Esophagus mucosa (tissue), 1 donor: ENCODE measurements around the gene GLMP. TPM values are rescaled to one million over a fixed set of nuclear protein-coding genes. Genes with fewer than 3 reads are reported as not detected.
"Not testable (repeated sequence)": the region's sequence is repeated elsewhere in the genome, so short reads cannot be mapped to it uniquely, and the experiment has no call there.

Source experiments
- ATAC-seq: fragments of 200-7000 bp; cut with Tn5 transposase; one replicate; pipeline ENCODE4 v1.9.1; 2020
- total RNA-seq: library from RNA; stranded (reverse); gene quantifications from one replicate; pipeline ENCODE4 v1.2.4, GENCODE V29; 2023
- donor health status: DM: yes; HTN: yes; CAD: no.

GLMP gene
- 22.5 TPM for total RNA-seq

DNA sequence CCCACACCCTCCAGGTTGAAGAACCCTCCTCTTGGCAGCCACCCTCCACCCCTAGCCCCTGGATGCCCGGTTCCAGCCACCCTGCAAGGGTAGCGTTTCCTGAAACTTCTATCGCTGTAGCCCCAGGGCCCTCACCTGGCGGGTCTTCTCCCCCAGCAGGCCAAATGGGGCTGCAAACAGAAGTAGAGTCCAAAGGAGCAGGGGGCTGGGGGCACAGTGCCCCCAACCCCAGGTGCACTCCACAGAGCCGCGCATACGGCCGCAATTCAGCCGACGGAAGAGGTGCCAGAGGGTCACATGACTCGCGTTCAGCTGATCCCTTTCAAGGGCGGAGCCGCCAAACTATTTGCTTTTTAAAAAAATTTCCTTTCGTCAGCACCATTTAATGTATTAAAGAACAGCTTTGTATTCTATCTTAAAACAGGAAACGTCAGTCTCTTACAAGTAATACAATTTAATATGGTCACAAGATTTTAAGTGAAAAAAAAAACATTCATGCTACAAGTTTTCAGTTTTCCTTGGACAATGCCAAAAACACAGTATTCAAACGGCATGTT lies at the start of gene GLMP:
Gene GLMP, minus strand, starts transcription at position 289 of the 557 bp plus-strand sequence. Its CDS starts 34 bp downstream, at position 255.
- peak; percentile 51 for ATAC-seq

DNA sequence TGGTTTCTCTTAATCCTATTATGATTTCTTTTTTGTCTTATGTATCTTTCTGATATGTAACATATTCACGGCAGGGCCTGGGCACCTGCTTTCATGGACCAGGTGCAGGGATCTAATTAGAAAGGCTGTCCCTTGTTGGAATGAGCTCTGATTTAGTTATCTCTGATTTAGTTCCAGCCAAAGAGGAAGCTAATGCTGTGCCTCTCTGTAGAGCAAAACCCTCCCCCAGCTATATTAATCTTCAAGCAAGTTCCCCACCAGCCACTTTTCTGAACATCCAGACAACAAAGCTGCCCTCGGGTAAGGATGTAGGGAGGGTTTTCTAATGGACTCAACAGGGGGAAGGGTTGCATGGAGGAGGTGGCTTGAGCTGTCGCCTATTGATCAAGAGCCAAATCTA lies 48.9 kb upstream of the GLMP start:
- ATAC-seq = no peak

DNA sequence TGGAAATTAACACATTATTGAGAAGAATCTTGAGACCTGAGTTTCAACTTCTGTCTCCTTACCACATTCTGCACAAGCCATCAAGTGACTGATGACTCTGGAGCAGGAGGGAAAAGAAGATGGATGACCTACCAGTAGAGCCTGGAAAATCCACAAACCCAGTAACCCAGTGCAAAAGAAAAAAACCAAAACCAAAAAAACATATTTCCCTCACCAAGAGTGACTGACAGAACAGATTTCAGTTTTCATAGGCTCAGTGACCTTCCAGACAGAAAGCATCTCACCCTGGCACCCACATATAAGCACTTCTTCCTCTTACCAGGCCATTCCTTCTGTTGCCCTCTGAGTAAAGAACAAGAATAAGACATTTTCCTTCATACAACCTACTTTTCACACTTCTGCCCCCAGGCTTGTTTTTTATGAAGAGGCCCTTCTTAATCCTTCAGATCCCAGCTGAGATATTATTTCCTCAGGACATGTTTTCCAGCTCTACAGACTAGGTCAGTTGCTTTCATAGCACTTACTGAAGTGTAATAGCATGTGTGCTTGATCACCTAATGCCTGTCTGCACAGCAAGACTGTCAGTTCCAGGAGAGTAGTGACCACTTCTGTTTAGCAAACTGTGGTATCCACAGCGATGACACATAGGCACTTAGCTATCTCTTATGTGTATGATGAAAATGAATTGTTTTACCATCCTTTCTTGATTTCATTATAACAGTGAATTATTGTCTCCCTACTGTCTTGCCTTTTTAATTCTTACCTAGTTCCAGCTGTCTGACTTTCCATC lies 46.9 kb upstream of the GLMP start:
- ATAC-seq = no peak

DNA sequence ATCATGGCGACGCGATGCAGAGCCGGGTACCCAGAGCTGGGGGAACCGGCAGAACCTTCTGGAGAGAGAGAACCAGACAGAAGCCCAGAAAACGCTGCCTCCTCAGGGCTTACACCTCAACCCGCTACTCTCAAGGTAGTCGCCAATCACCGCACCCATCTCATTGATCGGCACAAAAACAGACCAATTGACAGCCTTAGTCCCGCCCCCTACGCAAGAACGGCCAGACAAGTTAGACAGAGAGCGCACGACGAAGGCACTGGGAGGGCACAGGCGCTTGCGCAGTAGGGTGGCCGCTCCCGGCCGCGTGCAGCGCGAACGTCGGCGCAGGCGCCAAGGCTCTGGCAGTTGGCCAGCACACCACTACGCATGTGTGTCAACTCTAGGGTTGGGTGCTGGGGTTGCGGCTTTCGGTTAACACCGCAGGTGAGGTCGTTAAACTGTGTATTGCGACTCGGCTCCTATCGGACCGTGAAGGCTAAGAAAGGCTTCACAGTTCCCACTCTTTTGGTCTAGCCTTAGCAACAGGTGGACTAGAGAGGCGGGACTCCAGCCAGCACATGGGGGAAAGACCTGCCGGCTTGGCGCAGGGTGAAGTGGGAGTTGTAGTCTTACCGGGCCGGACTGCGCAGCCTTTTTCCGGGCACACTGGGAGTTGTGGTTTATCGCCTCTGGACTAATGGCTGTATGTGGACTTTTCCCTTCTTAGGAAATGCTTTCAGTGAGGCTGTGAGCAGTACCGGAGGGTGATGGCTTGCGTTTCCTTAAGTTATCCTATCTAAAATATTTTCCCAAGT lies 42.9 kb upstream of the GLMP start, which contains the start of the genes CCT3 and TSACC:
Gene CCT3, minus strand, starts transcription at position 113 of the 797 bp plus-strand sequence. Its CDS starts 108 bp downstream, at position 5.
Gene TSACC, plus strand, starts transcription at position 347 of the 797 bp plus-strand sequence. CDS start 1,232 bp downstream, outside the sequence.
- ATAC-seq = peak; percentile 98

DNA sequence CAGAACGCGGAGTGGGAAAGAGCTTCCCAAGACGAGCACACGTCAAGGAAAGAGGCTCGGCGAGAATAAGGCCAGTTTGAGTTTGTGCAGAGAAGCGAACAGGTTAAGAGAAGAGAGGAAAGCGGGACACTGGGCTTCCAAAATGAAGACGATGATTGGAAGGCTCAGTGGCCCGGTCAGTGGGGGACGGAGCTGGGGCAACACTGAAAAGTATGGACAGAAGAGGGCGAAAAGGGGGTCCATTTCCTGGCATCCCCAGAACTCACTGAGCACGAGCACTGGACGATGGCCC lies 42.4 kb upstream of the GLMP start:
- ATAC-seq = no peak

DNA sequence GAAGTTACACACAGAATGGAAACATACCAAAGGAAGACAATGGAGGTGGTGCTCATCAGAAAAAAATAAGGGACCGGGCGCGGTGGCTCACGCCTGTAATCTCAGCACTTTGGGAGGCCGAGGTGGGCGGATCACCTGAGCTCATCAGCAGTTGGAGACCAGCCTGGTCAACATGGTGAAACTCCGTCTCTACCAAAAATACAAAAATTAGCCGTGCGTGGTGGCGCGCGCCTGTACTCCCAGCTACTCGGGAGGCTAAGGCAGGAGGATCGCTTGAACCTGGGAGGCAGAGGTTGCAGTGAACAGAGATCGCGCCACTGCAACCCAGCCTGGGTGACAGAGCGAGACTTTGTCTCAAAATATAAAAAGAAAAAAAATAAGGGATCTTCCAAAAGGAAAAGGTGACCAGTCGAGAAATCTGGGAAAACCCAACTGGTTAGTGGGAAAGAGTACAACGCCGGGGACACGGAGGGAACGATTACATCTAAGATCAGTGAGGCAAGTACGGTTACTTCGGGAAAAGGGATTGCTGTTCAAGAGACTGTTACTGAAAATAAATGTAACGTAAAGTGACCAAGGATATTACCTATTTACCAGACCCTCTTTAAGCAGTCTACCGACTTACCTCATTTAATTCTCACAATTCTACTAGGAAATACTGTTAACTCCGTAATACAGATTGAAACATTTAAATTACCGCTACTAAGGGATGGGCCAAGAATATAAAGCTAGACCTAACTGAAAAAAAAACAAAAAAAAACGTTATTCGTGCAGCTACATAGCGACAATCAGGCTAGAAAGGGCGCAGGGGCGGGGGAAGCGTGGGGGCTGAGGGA lies 41.8 kb upstream of the GLMP start:
- no peak for ATAC-seq

DNA sequence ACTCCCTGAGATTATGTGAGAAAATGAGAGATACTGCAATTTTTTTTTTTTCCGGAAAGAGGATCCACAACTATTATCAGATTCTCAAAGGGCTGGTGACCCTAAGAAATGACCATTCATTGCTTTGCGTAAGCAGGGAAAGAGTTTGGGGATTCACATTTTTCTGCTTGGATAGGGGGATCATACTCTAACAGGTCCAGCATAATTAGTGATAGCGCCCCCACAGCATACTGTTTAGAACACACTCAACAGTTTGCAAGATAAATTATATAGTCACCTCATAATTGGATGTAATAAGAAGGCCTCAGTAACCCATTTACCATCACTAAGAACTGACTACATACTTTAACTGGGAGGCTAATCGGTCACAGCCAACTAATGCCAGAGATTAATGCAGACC lies 40.8 kb upstream of the GLMP start:
- no peak for ATAC-seq

GRCh38 chr1:156323179-156323578 lies 27.7 kb upstream of the GLMP start:
- not testable (repeated sequence) for ATAC-seq

DNA sequence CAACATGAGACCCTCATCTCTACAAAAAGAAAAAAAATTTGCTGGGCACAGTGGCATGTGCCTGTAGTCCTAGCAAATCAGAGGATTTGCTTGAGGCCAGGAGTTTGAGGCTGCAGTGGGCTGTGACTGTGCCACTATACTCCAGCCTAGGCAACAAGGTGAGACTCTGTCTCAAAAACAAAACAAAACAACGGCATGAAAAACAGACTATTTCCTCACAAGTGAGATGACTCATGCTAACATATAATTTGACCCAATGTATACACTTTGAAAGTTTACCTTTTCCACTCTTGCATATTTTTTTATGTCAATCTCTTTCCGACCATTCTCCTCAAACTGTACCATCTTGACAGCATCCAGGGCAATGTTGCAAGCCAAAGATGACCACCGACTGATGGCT lies 25.1 kb upstream of the GLMP start:
- ATAC-seq = no peak

DNA sequence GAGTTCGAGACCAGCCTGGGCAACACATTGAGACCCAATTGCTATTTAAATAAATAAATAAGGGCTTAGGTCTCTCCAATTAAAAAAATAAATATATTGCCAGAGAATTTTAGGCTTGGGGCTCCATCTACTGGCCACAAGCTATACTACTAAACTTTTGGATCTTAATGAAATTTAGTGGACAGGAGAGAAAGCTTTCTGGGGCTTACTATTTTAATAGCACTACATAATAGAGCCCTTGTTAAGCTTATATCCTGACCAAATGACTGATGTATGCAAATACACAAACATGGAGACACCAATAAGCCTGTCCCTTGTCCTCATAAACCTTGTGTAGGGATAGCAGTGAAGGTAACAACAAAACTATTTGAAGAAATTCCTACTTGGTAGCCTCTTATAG lies 24.2 kb upstream of the GLMP start:
- peak; percentile 29 for ATAC-seq

DNA sequence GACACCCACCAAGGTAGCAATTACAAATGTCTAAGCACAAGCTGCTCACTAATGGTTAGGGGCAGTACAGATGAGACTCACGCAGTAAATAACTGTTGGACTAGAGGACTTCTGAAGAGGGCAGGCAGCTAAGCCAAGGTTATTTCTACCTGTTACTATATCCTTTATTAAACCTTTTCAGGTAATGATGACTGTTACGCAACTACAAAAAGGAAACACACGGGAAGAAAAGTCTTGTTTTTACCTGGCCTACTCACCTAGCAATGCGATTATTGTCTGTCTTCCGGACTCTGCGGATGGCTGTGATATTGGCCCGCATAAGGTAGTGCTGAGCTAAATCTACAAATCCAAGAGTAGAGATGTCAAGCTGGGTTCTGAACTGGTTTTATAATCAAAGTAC lies 21.4 kb upstream of the GLMP start:
- ATAC-seq = no peak

- peak; percentile 42 for ATAC-seq
Observed at GRCh38 chr1:156310962-156311361, 15.5 kb upstream of the GLMP start.

GRCh38 chr1:156308078-156308477 lies 12.6 kb upstream of the GLMP start:
- peak; percentile 52 for ATAC-seq

- no peak for ATAC-seq
Observed at GRCh38 chr1:156305215-156305614, 9.7 kb upstream of the GLMP start.

DNA sequence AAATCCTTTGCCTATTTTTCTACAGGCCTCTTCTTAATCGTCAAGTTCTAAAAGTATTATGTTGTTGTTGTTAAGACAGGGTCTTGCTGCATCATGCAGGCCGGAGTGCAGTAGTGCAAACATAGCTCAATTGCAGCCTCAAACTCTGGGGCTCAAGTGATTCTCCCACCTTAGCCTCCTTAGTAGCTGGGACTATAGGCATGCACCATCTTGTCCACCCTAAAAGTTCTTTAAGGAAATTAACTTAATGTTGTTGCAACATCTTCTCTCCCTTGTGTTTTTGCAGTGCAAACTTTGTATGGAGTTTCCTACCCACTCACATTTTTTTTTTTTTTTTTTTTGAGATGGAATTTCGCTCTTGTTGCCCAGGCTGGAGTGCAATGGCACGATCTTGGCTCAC lies 7.8 kb upstream of the GLMP start:
- no peak for ATAC-seq

DNA sequence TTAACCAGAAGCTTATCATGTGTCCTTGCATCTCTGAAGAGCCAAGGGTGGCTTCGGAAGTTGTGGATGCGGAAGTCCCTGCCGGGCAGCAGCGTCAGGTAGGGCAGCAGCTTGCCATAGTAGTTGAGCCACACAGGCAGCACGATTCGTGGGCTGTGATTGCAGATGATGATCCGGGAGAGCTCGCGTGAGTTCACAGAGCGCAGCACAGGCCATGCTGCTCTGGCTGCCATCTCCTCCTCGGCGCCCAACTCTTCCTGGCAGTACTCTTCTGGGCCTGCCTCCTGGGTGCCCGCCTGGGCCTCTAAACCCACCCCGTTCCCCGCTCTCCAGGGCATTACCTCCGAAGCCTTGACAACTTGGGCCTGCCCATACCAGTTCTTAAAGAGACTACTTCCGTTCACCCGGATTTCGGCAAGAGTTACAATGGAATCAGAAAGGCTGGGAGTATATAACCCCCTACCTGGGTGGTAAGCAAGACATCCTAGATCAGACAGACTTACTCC lies 3.4 kb upstream of the GLMP start, which contains the start of gene VHLL:
Gene VHLL, minus strand, starts transcription at position 456 of the 506 bp plus-strand sequence. Its CDS starts 118 bp downstream, at position 338.
- ATAC-seq = no peak

DNA sequence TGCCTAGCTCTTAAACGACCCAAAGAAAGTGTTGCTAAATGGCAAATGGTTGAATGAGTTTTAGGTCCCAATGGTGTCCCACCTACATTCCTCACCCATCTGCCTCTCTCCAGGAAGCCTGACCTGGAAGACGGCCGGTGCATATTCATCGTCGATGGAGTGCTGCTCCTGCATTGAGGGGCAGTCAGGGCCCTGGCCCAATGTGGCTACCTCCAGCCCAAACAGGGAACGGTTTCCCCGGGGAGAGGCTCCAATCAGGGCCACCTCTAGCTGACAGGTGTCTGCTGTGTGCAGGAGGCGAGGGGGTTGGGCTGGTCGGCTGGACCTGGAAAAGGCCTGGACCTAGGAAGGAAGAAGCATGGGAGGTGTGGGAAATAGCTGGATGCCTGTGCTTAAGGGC lies 1.6 kb downstream of the GLMP start:
- no peak for ATAC-seq

- ATAC-seq = peak; percentile 3
Observed at GRCh38 chr1:156293098-156293434, 2.4 kb downstream of the GLMP start.

DNA sequence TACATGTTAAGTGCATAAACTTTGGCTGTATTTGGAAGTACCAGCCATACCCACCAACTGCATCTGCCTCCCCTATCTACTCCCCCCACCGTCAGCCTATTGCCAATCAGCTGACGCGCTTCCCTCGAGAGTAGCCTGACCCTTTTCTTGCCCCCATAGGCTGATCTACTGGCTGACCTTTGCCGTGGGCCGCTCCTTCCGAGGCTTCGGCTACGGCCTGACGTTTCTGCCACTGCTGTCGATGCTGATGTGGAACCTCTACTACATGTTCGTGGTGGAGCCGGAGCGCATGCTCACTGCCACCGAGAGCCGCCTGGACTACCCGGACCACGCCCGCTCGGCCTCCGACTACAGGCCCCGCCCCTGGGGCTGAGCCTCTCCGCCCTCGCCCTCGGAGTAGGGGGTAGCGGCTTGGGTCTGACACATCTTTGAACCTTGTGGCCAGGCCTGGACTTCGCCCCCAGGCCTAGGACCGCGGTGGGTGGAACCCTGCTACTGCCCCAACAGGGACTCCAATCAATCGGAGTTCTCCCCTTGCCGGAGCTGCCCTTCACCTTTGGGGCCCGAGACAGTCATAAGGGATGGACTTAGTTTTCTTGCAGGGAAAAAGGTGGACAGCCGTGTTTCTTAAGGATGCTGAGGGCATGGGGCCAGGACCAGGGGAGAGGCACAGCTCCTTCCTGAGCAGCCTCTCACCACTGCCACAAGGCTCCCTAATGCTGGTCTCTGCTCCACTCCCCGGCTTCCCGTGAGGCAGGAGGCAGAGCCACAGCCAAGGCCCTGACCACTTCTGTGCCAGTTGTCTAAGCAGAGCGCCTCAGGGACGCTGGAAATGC lies 4.0 kb downstream of the GLMP start:
- ATAC-seq = peak; percentile 52

DNA sequence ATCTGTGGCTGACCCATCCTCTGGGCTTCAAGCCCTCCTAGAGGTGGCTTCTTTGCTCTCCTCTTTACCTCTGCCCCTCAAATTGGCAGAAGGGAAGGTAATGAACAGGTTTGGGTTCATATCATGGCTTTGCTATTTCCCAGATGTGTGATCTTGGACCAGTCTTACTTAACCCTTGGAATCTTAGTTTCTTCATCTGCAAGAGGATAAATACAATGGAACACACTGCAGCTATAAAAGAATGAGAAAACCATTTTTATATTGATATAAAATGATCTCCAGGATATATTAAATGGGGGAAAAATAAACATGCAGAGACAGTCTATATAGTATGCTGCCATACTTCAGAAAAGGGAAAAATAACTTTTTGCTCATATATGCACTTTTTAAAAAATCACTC lies 5.6 kb downstream of the GLMP start:
- no peak for ATAC-seq

DNA sequence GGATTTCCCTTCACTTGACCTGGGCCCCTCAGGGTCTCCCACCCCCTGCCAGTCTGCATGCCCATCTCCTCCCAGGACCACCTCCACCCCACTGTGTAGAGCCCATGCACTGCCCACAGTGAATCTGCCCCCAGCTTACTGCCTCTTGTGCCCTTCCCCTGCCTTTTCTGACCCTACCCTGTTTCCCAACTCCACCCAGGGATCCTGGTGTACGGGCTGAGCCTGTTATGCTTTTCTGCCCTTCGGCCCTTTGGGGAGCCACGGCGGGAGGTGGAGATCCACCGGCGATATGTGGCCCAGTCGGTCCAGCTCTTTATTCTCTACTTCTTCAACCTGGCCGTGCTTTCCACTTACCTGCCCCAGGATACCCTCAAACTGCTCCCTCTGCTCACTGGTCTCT lies 9.4 kb downstream of the GLMP start:
- no peak for ATAC-seq
